ENCODE measurements around the gene ARHGEF18.

- TF ChIP-seq EP300 (IDR thresholded peaks at IDR 0.05; ENCODE audit: borderline replicate concordance) (no peak), REST (IDR thresholded peaks at IDR 0.05; ENCODE audit: low read depth) (no peak), TCF12 (IDR thresholded peaks at IDR 0.05; ENCODE audit: low read depth) (no peak), YY1 (IDR thresholded peaks at IDR 0.05; ENCODE audit: low read depth) (no peak), RAD21 (IDR thresholded peaks at IDR 0.05; ENCODE audit: low read depth) (no peak), CREB1 (IDR thresholded peaks at IDR 0.05; ENCODE audit: low read depth) (no peak), FOXM1 (IDR thresholded peaks at IDR 0.05; ENCODE audit: borderline replicate concordance, low read depth) (no peak), TAF1 (IDR thresholded peaks at IDR 0.05; ENCODE audit: low read depth) (no peak), CEBPB (IDR thresholded peaks at IDR 0.05) (no peak), TEAD4 (IDR thresholded peaks at IDR 0.05) (no peak), ZBTB7A (IDR thresholded peaks at IDR 0.05; ENCODE audit: low read depth) (no peak), MAX (IDR thresholded peaks at IDR 0.05) (no peak)
- TF ChIP-seq, protein P1, sequence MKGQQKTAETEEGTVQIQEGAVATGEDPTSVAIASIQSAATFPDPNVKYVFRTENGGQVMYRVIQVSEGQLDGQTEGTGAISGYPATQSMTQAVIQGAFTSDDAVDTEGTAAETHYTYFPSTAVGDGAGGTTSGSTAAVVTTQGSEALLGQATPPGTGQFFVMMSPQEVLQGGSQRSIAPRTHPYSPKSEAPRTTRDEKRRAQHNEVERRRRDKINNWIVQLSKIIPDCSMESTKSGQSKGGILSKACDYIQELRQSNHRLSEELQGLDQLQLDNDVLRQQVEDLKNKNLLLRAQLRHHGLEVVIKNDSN (IDR thresholded peaks at IDR 0.05), result no peak
These were observed 11.2 kb upstream of the ARHGEF18 start for GRCh38 chr19:7337380-7338194.

All from Ishikawa (cell line).